ENCODE measurements around the gene MYEOV.

The MYEOV gene

GRCh38 chr11:69304258-69304657 is 10.3 kb downstream of the MYEOV start:
- DNase-seq: no peak

- DNase-seq: no peak
These were observed 10.7 kb downstream of the MYEOV start for GRCh38 chr11:69304686-69305085.

GRCh38 chr11:69305885-69306540 is 12.1 kb downstream of the MYEOV start:
- no peak for DNase-seq

GRCh38 chr11:69306821-69307220 is 12.9 kb downstream of the MYEOV start:
- DNase-seq: no peak

GRCh38 chr11:69307421-69307820 is 13.5 kb downstream of the MYEOV start:
- DNase-seq: no peak

GRCh38 chr11:69307871-69308431 is 14.0 kb downstream of the MYEOV start:
- no peak for DNase-seq

- no peak for DNase-seq
These were observed 14.5 kb downstream of the MYEOV start for GRCh38 chr11:69308491-69308911.

GRCh38 chr11:69308936-69309615 is 15.1 kb downstream of the MYEOV start:
- no peak for DNase-seq

- no peak for DNase-seq
These were observed 15.8 kb downstream of the MYEOV start for GRCh38 chr11:69309631-69310280.

GRCh38 chr11:69310351-69310750 is 16.4 kb downstream of the MYEOV start:
- no peak for DNase-seq

GRCh38 chr11:69310934-69311766 is 17.2 kb downstream of the MYEOV start:
- no peak for DNase-seq

- DNase-seq: no peak
These were observed 17.9 kb downstream of the MYEOV start for GRCh38 chr11:69311767-69312385.

GRCh38 chr11:69312453-69313404 is 18.8 kb downstream of the MYEOV start:
- no peak for DNase-seq

- no peak for DNase-seq
These were observed 20.0 kb downstream of the MYEOV start for GRCh38 chr11:69313992-69314391.

- no peak for DNase-seq
These were observed 20.6 kb downstream of the MYEOV start for GRCh38 chr11:69314555-69314954.

GRCh38 chr11:69316956-69317355 is 23.0 kb downstream of the MYEOV start:
- DNase-seq: no peak

GRCh38 chr11:69317401-69318092 is 23.6 kb downstream of the MYEOV start:
- DNase-seq: no peak

GRCh38 chr11:69318093-69318420 is 24.1 kb downstream of the MYEOV start:
- no peak for DNase-seq

GRCh38 chr11:69319255-69320106 is 25.5 kb downstream of the MYEOV start:
- no peak for DNase-seq

GRCh38 chr11:69320326-69320725 is 26.4 kb downstream of the MYEOV start:
- no peak for DNase-seq
